Natural killer cell (primary cell): Measurements from ENCODE around the gene APIP. TPM values are rescaled to one million over a fixed set of nuclear protein-coding genes. Genes with fewer than 3 reads are reported as not detected.

Experiments
- ATAC-seq, 3 donors: fragments of 150-1000 bp in 2 of 3; fragments of 200-7000 bp in 1 of 3; cut with Tn5 transposase; 1 replicate in 1 of 3; 2 replicates in 2 of 3; pipeline ENCODE4 v1.10.0; 2021; ENCODE audit warnings: mild to moderate bottlenecking in 2 of 3, moderate library complexity in 2 of 3
- DNase-seq, 2 donors: peaks; one replicate each; pipeline versions ENCODE4 v3.0.0 to v3.0.0-alpha.2; 2013 to 2021; ENCODE audit warnings: mixed read lengths in 1 of 2
- H3K27ac ChIP-seq: one replicate; pipeline ENCODE4 v1.5.1; 2013; ENCODE audit warnings: mild to moderate bottlenecking, low read length
- H3K27me3 ChIP-seq: one replicate; pipeline ENCODE4 v1.6.1; 2013; ENCODE audit warnings: low read length; ENCODE audit not compliant: control insufficient read depth, insufficient read depth
- H3K36me3 ChIP-seq: one replicate; pipeline ENCODE4 v1.6.1; 2013; ENCODE audit warnings: low read length; ENCODE audit not compliant: control insufficient read depth, insufficient read depth
- H3K4me1 ChIP-seq: one replicate; pipeline ENCODE4 v1.6.1; 2013; ENCODE audit warnings: low read length; ENCODE audit not compliant: control insufficient read depth, insufficient read depth
- H3K4me3 ChIP-seq: one replicate; pipeline ENCODE4 v1.5.1; 2013; ENCODE audit warnings: low read length
- H3K9me3 ChIP-seq: one replicate; pipeline ENCODE4 v1.6.1; 2013; ENCODE audit warnings: low read length; ENCODE audit not compliant: control insufficient read depth, insufficient read depth
- H3K27ac Mint-ChIP-seq, 2 donors: one replicate each; pipeline ENCODE4 v1.8.0; 2022; ENCODE audit warnings: mild to moderate bottlenecking in 2 of 2, mixed read lengths in 2 of 2, moderate library complexity in 1 of 2
- H3K27me3 Mint-ChIP-seq, 2 donors: one replicate each; pipeline ENCODE4 v1.8.0; 2022; ENCODE audit warnings: low read depth in 2 of 2, mixed read lengths in 2 of 2
- H3K36me3 Mint-ChIP-seq: one replicate; pipeline ENCODE4 v1.8.0; 2022; ENCODE audit warnings: mixed read lengths
- H3K4me1 Mint-ChIP-seq, 2 donors: one replicate each; pipeline ENCODE4 v1.8.0; 2022; ENCODE audit warnings: mixed read lengths in 2 of 2
- H3K4me3 Mint-ChIP-seq: one replicate; pipeline ENCODE4 v1.8.0; 2022; ENCODE audit warnings: mild to moderate bottlenecking, moderate library complexity, mixed read lengths
- H3K9me3 Mint-ChIP-seq, 2 donors: one replicate each; pipeline ENCODE4 v1.8.0; 2022; ENCODE audit warnings: mixed read lengths in 2 of 2
- WGBS: methylation state at CpG from one replicate; pipeline ENCODE4 v1.1.7; 2013; ENCODE audit warnings: missing lambda C conversion rate; ENCODE audit not compliant: insufficient coverage; 5-methylcytosine and 5-hydroxymethylcytosine counted together
- intact Hi-C: fragments of 100-400 bp; cut with micrococcal nuclease; formaldehyde crosslinking; loops from one replicate; pipeline ENCODE4 v1.14.2; 2022
- total RNA-seq, 4 donors: library from RNA; stranded (reverse); fragments of 120-200 nt in 1 of 4; gene quantifications; one replicate each; pipeline versions ENCODE4 v1.2.3 to v1.2.4, GENCODE V29; 2013 to 2022
- TF ChIP-seq, protein P1 (sequence below): fragments of 200-600 bp; IDR thresholded peaks from one replicate; pipeline ENCODE4 v1.8.0; 2022; ENCODE audit warnings: antibody characterized with exemption

APIP gene
- total RNA-seq, 3 donors from 2014 or later (not counting 1 experiment from before 2014, with no cell fraction given), result 6.6 to 9.4 (median 8.1) TPM

DNA sequence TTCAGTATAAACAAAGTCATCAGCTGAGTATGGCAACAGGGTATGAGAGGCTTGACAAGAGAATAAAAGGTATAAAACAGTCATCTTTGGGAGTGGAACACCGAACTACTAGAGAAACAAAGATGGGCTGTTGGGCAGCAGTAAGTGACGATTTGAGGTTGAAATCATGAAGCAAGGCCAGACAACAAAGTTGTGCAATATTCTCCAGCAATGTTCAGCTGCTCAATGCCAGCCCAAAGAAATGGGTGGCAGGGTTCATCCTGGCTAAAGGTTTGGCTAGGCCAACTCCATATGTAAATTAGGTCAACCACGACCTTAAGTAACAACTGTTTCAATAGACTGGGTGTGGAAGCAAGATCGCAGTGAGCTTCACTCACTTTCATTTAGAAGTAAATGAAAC lies 6.2 kb downstream of the APIP start:
- no peaks in the 10 kb centered on the region for H3K4me1 ChIP-seq
- no peaks in the 10 kb centered on the region for H3K36me3 ChIP-seq
- no peak for ATAC-seq
- WGBS, result 86% methylated on average over 4 of the region's 4 CpGs
- TF ChIP-seq, protein P1, sequence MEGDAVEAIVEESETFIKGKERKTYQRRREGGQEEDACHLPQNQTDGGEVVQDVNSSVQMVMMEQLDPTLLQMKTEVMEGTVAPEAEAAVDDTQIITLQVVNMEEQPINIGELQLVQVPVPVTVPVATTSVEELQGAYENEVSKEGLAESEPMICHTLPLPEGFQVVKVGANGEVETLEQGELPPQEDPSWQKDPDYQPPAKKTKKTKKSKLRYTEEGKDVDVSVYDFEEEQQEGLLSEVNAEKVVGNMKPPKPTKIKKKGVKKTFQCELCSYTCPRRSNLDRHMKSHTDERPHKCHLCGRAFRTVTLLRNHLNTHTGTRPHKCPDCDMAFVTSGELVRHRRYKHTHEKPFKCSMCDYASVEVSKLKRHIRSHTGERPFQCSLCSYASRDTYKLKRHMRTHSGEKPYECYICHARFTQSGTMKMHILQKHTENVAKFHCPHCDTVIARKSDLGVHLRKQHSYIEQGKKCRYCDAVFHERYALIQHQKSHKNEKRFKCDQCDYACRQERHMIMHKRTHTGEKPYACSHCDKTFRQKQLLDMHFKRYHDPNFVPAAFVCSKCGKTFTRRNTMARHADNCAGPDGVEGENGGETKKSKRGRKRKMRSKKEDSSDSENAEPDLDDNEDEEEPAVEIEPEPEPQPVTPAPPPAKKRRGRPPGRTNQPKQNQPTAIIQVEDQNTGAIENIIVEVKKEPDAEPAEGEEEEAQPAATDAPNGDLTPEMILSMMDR, result no peak
- Mint-ChIP-seq H3K27me3 (no peaks in the 10 kb centered on the region), H3K4me1 (peaks cover 9 to 11% of the 10 kb centered on the region in 2 donors), H3K4me3 (no peak overlapping the region), H3K27ac (no peak overlapping the region), H3K36me3 (no peaks in the 10 kb centered on the region), H3K9me3 (no peaks in the 10 kb centered on the region)
- intact Hi-C loops, result no loop called here
- no peaks in the 10 kb centered on the region for H3K27me3 ChIP-seq
- H3K4me3 ChIP-seq, result no peak overlapping the region
- no peaks in the 10 kb centered on the region for H3K9me3 ChIP-seq
- no peak for DNase-seq
- no peak overlapping the region for H3K27ac ChIP-seq

DNA sequence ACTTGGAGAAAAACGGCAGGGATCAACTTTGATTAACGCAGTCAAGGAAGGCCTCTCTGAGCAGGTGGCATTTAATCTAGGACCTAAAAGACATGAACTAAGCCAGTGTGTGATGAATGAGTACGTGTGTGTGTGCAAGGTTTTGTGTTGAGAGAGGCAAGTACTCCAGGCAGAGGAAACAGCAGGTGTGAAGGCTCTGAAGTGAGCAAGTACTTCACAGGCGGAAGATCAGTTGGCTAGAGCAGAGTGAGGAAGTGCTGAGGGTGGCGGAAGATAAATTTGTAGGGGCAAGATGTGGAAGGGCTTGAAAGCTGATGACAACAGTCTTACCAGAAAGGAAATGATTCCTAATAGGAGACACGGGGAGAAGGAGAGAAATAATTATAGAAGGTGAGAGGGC lies 6.8 kb downstream of the APIP start:
- H3K27ac ChIP-seq, result no peak overlapping the region
- H3K4me3 ChIP-seq, result no peak overlapping the region
- DNase-seq (no peak), ATAC-seq (no peak)
- no peaks in the 10 kb centered on the region for H3K4me1 ChIP-seq
- 78% methylated on average over 6 of the region's 6 CpGs for WGBS
- H3K9me3 ChIP-seq, result no peaks in the 10 kb centered on the region
- Mint-ChIP-seq H3K36me3 (no peaks in the 10 kb centered on the region), H3K4me1 (peaks cover 12 to 16% of the 10 kb centered on the region in 2 donors), H3K27ac (no peak overlapping the region), H3K9me3 (no peaks in the 10 kb centered on the region), H3K27me3 (no peaks in the 10 kb centered on the region), H3K4me3 (no peak overlapping the region)
- intact Hi-C loops, result no loop called here
- TF ChIP-seq, protein P1, result no peak
- no peaks in the 10 kb centered on the region for H3K27me3 ChIP-seq
- no peaks in the 10 kb centered on the region for H3K36me3 ChIP-seq

DNA sequence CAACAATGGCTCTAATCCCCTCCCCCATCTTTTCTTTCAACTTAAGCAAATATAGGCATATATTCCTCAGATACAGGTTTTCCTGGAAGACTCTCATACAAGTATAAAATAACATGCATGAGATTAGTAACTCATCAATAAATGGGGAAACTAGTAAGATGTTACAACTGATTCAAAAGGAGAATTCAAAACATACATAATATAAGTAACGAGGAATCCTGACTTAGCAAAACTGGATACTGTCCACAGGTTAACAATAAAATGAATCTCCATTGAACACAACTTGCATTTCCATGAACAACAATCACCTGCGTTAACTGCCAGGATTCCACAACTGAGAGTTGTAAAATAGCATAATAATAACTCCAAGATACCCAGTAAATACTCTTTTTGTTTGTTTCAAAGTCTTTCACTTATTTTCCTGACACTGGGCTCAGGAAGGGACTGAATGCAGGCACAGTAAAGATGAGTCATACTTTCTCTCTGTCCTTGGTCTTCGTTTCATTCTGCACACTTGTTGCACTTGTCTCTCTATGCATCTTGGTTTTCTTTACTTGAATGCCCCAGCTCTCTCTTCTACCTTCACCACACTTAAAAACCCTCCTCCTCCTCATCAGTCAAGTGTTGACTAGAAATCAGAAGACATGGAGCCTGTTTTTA lies 8.1 kb downstream of the APIP start:
- H3K27me3 ChIP-seq, result no peaks in the 10 kb centered on the region
- 78% methylated on average over 3 of the region's 3 CpGs for WGBS
- Mint-ChIP-seq H3K27me3 (no peaks in the 10 kb centered on the region), H3K36me3 (no peaks in the 10 kb centered on the region), H3K27ac (no peak overlapping the region), H3K9me3 (no peaks in the 10 kb centered on the region), H3K4me1 (peaks cover 10 to 12% of the 10 kb centered on the region in 2 donors), H3K4me3 (no peak overlapping the region)
- TF ChIP-seq, protein P1, result no peak
- H3K4me1 ChIP-seq, result no peaks in the 10 kb centered on the region
- ATAC-seq (no peak), DNase-seq (no peak)
- no peak overlapping the region for H3K27ac ChIP-seq
- no peaks in the 10 kb centered on the region for H3K36me3 ChIP-seq
- intact Hi-C loops, result no loop called here
- no peak overlapping the region for H3K4me3 ChIP-seq
- H3K9me3 ChIP-seq, result no peaks in the 10 kb centered on the region

DNA sequence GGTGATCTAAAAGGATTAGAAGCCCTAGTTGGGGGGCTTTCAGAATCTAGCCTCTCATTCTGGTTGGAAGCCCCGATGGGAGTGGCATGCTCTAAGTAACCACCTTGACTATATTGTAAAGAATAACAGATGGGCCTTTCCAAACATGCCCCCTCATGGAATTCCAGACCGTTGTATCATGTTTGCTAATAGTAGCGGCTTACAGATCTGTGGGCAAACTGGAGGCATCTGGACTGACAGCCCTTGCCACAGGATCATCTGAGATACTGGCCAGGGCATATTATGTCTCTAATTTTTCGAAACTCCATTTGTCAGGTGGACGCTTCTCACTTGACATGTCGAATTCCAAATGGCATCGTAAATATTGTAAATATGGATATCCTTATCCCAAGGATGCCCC lies 10.5 kb downstream of the APIP start:
- no peaks in the 10 kb centered on the region for H3K27me3 Mint-ChIP-seq
- Histone ChIP-seq H3K4me3 (no peak overlapping the region), H3K4me1 (no peaks in the 10 kb centered on the region), H3K27ac (no peak overlapping the region), H3K36me3 (no peaks in the 10 kb centered on the region), H3K9me3 (peaks cover 9% of the 10 kb centered on the region), H3K27me3 (no peaks in the 10 kb centered on the region)
- no peak overlapping the region for H3K27ac Mint-ChIP-seq
- 95% methylated on average over 4 of the region's 7 CpGs for WGBS
- TF ChIP-seq, protein P1, result no peak
- ATAC-seq (no peak), DNase-seq (no peak)
- H3K9me3 Mint-ChIP-seq, result no peaks in the 10 kb centered on the region
- peaks cover 10 to 12% of the 10 kb centered on the region in 2 donors for H3K4me1 Mint-ChIP-seq
- no peak overlapping the region for H3K4me3 Mint-ChIP-seq
- intact Hi-C loops, result no loop called here
- peaks cover under 1% of the 10 kb centered on the region for H3K36me3 Mint-ChIP-seq
